Fibroblast of skin of right biceps (primary cell): ENCODE results near the gene MRFAP1.
A peak's percentile ranks its signal among the peaks of the same experiment; 100 is the strongest.
"Not testable (repeated sequence)": the region's sequence is repeated elsewhere in the genome, so short reads cannot be mapped to it uniquely, and the experiment has no call there.

Experiments used
- DNase-seq: peaks from one replicate; pipeline ENCODE4 v3.0.0-alpha.2; 2013

Gene MRFAP1

DNA sequence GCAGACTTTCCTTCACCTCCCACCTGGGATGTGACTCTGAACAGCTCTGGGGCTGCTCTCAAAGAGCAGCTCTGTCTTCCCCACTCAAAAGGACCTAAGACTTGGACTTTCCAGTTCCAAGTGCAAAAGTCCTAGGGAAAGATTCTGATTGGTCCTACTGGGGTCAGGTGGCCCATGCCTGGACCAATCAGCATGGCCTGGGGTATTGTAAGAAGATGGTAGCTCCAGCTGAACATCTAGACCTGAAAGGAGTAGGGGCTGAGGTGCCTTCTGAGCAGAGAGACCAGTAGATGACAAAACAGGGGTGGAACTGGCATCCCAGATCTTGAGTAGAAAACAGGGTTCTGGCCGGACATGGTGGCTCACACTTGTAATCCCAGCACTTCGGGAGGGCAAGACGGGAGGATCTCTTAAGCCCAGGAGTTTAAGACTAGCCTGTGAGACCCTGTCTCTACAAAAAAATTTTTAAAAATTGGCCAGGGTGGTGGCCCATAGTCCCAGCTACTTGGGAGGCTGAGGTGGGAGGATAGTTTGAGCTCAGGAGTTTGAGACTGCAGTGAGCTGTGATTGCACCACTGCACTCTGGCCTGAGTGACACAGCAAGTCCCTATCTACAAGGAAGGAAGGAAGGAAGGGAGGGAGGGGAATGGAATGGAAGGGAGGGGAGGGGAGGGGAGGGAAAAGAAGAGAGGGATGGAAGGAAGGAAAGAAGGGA lies 27.4 kb upstream of the MRFAP1 start:
- no peak for DNase-seq

DNA sequence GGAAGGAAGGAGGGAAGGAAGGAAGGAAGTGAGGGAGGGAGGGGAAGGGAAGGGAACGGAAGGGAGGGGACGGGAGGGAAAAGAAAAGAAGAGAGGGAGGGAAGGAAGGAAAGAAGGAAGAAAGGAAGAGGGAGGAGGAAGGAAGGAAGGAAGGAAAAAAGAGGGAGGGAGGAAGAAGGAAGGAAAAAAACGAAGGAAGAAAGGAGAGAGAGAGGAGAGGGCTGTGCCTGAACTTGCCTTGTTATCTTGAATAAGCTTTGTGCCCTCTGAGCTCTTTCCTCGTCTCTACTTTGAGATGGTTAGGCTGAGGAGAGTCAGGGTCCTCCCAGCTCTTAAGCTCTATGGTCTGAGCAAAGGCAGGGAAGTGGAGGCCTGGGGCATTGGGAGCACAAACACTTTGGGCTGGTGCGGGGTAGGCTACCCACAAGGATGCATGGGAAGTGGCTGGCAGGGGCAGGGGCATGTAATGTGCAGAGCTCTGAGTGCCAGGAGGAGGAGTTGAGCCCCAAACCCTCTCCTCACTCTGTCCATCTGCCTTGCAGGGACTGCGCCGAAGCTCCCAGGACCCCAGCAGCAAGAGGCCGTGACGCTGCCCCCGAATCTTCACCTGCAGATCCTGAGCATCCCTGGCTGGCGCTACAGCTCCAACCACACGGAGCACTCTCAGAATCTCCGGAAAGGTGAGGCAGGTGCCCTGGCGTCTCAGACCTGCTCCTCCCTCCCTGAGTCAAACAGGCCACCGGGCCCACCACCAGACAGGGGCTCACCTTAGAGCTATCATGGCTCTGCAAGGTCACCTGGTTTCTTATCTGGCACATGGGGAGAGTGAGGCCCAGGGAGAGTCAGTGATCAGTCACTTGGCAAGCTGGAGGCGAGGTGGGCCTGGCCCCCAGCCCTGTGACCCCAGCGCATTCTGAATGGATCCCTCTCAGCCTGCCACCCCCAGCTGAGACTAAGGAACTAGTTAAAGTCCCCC lies 26.5 kb upstream of the MRFAP1 start:
- DNase-seq = no peak

DNA sequence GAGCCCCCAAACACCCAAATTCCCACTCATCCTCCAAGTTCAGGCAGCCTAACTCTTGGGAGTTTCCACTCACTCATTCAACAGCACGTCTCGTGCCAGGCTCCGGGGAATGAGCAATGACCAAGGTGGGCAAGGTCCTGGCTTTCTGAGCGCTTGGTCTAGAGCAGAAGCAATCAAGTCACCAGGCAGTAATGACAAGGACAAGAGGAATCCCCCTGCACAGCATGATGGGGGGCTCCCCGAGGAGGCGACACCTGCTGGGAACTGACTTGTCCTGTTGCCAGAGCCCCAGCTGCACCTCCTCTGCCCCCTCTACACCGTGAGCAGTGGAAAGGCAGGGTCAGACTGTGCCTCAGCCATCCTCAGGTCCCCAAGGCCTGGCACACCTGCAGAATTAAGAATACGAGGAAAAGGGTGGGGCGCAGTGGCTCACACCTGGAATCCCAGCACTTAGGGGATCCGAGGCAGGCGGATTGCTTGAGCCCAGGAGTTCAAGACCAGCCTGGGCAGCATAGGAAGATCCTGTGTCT lies 25.7 kb upstream of the MRFAP1 start:
- no peak for DNase-seq

DNA sequence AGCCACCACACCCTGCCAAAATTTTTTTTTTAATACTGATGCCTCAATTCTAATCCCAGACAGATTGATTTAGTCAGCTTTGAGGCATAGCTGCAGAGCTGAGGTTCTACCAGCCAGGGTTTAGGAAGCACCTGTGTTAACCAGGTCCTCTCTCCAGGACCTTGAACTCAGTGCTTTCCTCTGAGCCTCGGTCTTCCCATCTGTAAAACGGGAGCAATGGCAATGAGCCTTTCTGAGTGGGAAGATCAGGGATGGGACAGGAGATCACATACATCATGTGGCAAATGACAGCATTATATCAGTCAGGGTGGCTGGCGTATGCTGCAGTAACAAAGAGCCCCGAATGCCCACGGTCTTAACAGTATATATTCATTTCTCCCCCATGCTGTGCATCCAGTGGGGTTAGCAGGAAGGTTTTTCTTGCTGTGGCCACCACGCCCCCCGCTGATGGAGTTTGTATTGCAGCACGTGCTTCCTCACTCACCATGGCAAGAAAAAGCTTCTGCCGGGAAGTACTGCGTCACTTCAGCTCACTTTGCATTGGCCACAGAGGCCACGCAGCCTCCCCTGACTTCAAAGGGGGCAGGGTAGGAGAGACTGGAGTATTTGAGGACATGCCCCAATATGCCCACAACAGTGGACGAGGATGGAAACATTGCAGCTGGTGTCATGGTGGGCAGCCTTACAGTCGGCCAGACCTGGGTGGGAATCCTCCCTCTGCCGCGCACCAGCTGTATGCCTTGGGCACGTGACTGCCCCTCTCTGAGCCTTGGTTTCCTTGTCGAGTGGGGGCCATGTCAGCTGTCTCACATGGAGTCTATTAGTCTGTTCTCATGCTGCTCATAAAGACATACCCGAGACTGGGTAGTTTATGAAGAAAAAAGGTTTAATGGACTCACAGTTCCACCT lies 24.1 kb upstream of the MRFAP1 start:
- DNase-seq = no peak

DNA sequence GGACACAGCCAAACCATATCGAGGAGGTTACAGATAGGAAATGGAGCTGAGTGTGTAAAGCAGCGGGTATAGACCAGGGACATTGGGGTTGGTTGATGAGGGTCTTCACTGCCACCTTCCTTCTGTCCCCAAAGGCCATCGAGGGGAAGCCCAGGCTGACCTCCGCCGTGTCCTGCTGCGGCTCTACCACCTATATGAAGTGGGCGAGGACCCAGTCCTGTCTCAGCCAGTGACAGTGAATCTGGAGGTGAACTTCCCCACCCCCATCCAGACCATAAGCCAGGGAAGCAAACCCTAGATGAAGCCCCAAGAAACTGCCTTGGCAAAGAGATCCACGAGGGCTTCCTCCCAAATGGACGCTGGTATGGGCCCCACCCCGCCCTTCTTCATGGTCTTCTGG lies 23.2 kb upstream of the MRFAP1 start:
- DNase-seq = no peak

DNA sequence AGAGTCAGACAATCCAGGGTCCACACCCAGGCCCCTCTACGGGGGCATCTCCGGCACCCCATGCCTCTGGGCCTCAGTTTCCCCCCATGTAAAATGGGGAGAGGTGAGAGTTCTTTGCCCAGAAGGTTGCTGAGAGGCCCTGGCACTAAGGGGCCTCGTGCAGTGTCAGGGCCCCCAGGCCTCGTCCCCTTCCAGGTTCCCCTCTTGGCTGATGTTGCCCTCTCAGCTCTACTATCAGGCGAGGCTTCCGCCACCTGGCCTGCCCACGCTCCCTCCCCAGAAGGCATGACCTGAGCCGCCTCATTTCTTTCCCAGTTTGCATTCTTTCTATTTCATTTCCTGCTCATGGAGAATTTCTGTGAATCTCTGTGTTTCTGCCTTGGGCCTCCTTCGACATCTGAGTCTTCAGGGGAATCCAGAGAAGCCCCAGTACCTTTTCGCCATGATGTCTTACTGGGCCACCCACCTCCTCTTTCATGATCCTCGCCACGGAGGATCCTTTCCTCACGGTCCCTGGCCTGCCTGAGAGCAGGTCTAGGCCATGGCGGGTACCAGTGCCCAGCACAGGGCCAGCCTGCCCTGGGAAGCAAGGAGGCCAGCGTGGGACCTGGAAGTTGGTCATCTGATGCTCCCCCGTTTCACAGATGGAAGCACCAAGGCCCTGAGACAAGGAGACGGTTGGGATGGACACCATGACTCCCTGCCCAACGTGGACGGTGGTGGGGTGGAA lies 21.9 kb upstream of the MRFAP1 start:
- no peak for DNase-seq

DNA sequence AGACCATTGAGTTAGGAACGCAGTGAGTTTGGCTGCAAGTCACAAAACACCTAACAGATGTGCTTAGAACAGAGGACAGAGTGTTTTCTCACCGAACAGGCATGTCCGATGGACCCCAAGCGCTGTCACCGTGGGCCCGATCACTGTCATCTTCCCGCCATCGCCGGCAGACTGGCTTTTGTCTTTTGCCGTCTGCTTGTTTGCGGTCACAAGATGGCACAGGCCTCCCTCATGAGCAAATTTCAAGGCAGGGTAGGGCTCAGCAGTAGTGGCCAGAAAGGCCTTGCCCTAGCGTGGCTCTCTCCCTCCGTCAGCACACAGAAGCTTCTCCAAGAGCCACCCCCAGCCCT lies 21.4 kb upstream of the MRFAP1 start:
- no peak for DNase-seq

DNA sequence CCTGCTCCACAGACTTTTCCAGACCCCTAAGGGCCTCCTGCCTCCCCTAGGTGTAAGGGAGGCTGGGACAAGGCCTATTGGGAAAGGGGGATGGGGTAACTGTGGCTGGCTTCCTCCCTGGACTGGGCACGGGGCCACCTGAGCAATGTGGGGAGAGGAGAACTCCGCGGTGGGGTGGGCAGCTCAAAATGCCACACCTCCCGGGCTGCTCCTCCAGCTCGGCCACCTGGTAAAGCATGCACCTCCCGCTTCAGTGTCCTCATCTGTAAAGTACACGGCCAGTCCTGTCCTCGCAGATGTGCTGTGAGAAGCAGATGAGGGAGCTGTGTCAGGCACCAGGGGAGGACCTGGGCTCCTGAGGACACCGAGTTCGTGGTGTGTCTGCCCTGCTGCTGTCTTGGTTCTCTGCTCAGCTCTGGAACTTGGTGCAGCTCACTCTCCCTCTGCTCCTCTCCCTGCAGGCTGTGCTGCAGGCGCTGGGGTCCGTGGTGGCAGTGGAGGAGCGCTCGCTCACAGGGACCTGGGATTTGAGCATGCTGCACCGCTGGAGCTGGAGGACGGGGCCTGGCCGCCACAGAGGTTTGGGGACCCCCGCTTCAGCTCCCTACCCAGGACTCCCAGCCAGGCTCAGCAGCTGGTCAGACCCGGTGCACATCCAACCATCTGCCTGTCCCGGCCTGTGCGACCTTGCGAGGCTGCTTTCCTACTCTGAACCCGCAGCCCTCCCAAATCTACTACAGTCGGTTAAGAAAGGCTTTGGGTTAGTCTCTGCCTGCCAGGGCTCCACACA lies 20.8 kb upstream of the MRFAP1 start:
- DNase-seq = no peak

DNA sequence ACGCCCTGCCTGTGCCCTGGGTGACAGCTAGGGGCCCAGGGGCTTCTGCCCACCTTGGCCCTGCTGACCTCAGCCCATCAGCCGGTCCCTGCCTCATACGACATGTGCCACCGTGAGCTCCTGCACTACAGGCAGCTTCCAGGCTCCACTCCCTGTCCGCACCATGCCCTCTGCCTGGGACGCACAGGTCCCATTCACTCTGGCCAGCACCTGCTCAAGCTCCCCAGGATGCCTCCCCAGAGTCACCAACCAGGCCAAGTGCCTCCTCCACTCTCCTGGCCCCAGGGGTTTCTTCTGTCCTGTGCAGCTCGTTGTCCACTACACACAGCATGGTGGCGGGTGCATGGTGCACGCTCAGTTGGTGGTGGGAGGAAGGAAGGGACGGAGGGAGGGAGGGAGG lies 20.2 kb upstream of the MRFAP1 start:
- DNase-seq = no peak

DNA sequence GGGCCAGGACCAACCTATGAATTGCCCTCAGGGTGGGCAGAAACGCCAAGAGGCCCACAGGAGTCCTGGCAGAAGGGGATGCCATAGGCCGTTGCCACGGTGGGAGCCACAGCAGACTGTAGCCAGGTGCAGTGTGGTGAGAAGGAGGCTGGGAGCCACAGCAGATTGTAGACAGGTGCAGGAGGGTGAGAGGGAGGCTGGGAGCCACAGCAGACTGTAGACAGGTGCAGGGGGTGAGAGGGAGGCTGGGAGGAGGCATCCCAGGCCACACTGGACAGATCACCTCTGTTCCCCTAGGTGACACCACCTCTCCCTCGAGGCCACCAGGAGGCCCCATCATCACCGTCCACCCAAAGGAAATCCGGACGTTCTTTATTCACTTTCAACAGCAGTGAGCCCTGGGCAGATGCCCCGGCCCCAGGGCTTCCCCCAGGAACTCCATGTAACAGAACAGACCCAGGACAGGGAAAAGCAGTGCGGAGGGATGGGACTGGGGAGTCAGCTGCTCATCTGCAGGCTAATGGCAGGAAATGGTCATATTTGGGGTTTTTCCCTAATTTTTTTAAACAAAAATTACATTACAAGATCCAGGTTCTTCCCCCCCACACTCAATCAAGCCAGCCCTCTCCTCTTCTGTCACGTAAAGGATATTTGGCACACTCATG lies 19.5 kb upstream of the MRFAP1 start:
- no peak for DNase-seq

DNA sequence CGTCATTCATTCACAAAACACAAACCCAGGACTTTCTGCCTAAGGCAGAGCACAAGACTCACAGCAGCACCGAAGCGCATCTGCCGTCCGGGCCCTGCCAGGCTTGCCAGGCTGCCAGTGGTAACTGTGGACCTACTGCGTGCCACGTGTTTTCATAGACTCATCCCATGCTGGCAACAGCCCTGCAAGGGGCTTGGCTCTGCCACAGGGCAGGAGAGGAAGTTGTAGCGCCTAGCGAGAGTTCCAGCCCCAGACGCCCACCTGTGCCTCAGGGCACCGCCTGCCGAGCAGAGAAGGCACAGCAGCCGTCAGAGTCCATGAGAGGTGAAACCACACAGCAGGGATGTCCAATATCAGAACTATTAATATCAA lies 18.9 kb upstream of the MRFAP1 start:
- no peak for DNase-seq

DNA sequence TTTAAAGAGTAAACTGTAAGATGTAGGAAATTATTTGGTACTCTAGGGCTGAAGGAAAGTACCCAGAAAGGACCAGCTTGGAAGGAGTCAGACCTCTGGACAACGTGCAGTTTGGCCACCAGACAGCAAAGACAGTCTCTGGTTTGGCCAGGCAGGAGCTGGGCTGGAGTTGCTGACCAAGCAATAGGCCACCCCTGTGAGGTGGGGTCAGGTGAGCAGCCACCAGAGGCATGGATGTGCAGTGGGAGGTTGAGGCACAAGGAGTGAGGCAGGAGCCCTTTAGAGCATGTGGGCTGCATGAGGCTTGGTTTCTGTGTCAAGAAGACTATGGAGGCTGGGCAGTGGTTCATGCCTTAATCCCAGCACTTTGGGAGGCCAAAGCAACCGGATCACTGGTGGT lies 17.7 kb upstream of the MRFAP1 start:
- no peak for DNase-seq

DNA sequence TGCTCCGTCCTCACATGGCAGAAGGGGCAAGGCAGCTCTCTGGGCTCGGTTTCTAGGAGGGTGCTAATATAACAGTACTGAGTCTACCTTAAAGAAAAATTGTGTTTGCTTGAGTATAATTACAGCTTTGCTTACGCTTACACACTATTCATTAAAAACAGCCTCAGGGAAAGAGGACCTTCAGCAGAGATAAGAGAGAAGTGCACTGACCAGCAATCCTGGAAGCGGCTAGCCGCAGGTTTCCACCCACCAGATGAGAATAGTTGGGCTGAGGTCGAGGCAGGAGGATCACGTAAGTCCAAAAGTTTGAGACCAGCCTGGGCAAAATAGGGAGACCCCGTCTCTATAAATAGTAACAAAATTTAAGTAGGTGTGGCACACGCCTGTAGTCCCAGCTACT lies 15.2 kb upstream of the MRFAP1 start:
- DNase-seq = no peak

DNA sequence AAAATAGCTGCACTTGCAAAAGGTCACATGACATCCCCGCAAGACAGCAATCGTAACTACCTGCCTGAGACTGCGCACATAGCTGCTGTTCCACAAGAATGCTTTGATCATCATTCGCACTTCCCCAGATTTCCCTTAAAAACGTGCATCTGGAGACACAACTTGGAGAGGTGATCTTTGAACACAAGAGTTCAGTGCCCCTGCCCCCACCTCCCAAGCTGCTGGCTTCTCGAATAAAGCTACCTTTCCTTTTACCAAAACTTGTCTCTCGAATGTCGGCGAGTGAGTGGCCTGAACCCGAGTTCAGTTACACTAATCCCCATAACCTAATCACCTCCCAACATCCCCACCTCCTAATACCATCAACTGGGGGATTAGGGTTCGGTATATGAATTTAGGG lies 14.4 kb upstream of the MRFAP1 start:
- no peak for DNase-seq

DNA sequence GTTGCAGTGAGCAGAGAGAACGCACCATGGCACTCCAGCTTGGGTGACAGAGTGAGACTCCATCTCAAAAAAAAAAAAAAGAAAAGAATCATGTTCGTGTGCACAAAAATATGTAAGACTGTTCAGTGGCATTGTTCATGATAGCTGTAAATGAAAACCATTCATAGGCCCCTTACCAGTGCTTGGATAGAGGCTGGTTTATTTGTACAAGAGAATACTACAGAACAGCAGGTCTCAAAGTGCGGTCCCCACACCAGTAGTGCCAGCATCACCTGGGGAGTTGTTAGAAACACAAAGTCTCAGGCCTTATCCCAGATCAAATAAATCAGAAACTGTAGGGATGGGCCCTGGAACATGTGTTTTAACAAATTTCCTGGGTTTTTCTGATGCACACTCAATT lies 12.7 kb upstream of the MRFAP1 start:
- DNase-seq = no peak

DNA sequence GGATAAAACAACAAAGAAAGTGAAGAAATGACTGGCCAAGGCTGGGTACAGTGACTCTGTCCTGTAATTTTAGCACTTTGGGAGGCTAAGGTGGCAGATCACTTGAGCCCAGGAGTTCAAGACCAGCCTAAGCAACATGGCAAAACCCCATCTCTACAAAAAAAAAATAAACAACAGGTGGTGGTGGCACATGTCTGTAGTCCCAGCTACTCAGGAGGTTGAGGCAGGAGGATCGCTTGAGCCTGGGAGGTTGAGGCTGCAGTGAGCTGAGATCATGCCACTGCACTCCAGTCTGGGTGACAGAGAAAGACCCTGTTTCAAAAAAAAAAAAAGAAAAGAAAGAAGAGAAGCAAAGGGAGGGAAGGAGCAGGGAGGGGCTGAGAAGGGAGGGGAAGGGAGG lies 12.0 kb upstream of the MRFAP1 start:
- not testable (repeated sequence) for DNase-seq

DNA sequence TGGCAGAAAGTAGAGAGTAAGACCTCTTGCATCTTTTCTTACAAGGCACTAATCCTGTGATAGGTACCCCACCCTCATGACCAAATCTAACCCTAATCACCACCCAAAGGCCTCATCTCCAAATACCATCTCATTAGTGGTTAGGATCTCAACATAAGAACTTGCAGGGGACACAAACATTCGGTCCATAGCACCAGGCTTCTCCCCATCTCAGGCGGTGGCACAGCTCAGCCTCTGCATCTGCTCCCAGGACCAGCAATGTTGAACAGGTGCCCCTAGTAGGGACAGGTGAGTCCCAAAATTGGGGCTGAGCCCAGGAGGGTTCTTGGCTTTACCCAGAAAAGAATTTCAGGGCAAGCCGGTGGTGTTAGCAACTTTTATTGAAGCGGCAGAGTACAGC lies 8.4 kb upstream of the MRFAP1 start:
- DNase-seq = no peak

DNA sequence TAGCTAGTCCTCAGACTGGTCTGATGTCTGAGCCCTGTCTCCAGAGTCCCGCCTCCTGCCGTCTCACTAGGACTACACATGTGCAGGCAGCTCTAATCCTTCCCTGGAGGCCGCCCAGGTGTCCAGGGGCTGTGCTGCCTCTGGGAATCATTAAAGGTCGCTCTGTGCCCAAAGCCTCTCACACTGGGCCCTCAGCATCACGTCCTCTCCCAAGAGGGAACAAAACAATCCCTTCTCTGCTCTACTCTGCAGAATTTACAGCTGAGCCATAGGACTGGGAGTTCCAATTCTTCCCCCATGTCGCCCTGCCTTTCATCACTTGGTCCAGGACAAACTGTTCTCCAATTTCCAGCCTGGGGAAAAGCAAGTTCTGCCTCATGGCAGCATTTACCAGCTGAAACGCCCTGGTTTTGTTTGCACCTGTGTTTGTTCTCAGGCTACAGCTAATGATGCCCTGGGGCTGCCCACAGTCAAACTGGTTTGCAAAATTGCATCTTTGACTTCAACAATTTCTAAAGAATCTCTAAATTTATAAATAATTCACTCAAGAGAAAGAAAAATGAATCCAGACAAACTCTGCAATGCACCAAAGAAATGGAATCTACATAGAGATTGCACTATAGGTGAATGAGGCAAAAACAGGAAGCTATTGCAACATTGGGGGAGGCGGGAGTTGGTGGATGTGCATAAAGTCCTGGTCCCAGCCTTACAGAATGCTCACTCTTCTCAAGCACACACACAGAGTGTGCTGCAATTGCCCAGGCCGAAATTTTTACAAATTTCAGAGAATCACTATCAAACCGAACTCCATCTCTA lies 7.2 kb upstream of the MRFAP1 start:
- peak; percentile 58 for DNase-seq

DNA sequence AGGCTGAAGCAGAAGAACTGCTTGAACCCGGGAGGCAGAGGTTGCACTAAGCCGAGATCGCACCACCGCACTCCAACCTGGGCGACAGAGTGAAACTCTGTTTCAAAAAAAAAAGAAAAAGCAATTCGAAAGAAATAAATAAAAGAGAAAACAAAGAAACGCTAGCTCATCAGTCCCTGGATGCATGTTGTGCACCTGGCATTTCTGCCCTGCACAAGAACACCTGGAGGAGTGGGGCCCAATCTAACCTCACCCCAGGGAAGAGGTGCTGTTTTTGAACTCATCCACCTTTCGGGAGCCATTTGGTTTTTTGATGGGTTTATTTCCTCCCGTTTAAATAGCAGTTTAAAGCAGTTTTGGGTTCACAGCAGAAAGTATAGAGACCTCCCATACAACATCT lies 5.7 kb upstream of the MRFAP1 start:
- no peak for DNase-seq

DNA sequence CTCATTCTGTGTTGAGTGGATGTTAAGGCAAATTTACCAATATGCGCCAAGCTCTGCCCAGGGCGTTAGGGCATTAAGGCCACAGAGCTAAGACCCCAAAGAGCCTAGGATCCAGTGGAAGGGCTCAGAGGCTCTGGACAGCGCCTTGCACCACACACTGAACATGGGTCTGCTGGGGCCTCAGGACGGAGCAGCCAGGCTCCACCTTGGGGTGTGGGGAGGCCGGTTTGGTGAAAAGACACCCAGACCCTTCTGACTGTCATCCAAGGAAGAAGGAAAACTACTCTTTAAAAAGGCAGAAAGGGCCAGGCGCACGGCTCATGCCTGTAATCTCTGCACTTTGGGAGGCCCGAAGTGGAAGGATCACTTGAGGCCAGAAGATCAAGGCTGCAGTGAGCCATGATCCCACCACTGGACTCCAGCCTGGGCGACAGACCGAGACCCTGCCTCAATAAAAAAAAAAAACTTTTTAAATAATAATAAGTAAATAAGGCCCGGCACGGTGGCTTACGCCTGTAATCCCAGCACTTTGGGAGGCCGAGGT lies 1.3 kb upstream of the MRFAP1 start:
- no peak for DNase-seq
